H1 (cell line): ENCODE measurements around the gene CHD9. TPM values are rescaled to one million over a fixed set of nuclear protein-coding genes. Genes with fewer than 3 reads are reported as not detected.

Source experiments
- CTCF ChIA-PET: fragments of 300-600 bp; sonication (Branson Sonifier 250); formaldehyde crosslinking; loops from one replicate; lab custom pipeline; 2021; ENCODE audit not compliant: partially characterized antibody; lab: Charles Lee
- POLR2A ChIA-PET: fragments of 300-600 bp; sonication (Branson Sonifier 250); formaldehyde crosslinking; loops from one replicate; lab custom pipeline; 2021; ENCODE audit warnings: inconsistent platforms; ENCODE audit not compliant: partially characterized antibody; lab: Charles Lee
- DNase-seq, 2 experiments: peaks; one replicate each; pipeline versions ENCODE4 v3.0.0 to v3.0.0-alpha.2; 2010 to 2022; ENCODE audit warnings: low spot score in 2 of 2, low read depth in 1 of 2, mixed read lengths in 1 of 2
- FAIRE-seq: peaks from 2 replicates; lab custom pipeline; 2011; peaks lifted over from hg19 to GRCh38; lab: Jason Lieb, UNC
- H2AFZ ChIP-seq: 2 replicates; pipeline ENCODE4 v1.8.1; 2012; ENCODE audit warnings: low read length, inconsistent platforms
- H2AK5ac ChIP-seq: 2 replicates; pipeline ENCODE4 v1.6.1; 2013; ENCODE audit warnings: low read depth, low read length
- H2BK120ac ChIP-seq: replicated peaks from 2 replicates; pipeline ENCODE3; 2013; ENCODE audit warnings: low read depth, low read length, inconsistent platforms
- H2BK12ac ChIP-seq: 2 replicates; pipeline ENCODE4 v1.6.1; 2013; ENCODE audit warnings: low read depth, low read length
- H2BK15ac ChIP-seq: 2 replicates; pipeline ENCODE4 v1.6.1; 2013; ENCODE audit warnings: low read length
- H2BK20ac ChIP-seq: 2 replicates; pipeline ENCODE4 v1.6.1; 2013; ENCODE audit warnings: low read length
- H2BK5ac ChIP-seq: 2 replicates; pipeline ENCODE4 v1.6.1; 2013; ENCODE audit warnings: low read depth, low read length
- H3K14ac ChIP-seq: 2 replicates; pipeline ENCODE4 v1.6.1; 2013; ENCODE audit warnings: inconsistent platforms; ENCODE audit not compliant: insufficient read length
- H3K18ac ChIP-seq: 2 replicates; pipeline ENCODE4 v1.6.1; 2013; ENCODE audit warnings: low read length; ENCODE audit errors: extremely low read depth
- H3K23ac ChIP-seq: 2 replicates; pipeline ENCODE4 v1.6.1; 2013; ENCODE audit warnings: inconsistent platforms; ENCODE audit not compliant: insufficient read length
- H3K23me2 ChIP-seq: 2 replicates; pipeline ENCODE4 v1.6.1; 2013; ENCODE audit warnings: low read depth, low read length
- H3K27ac ChIP-seq: 2 replicates; pipeline ENCODE4 v1.6.1; 2011; ENCODE audit warnings: low read depth, low read length, inconsistent platforms
- H3K27me3 ChIP-seq, 4 experiments: replicated peaks in 1 of 4; 1 replicate in 1 of 4; 2 replicates in 3 of 4; pipeline versions ENCODE4 v1.6.1 to v1.8.1; 2011 to 2013; ENCODE audit warnings: low read length in 3 of 4, mild to moderate bottlenecking in 3 of 4, inconsistent platforms in 2 of 4, mixed read lengths in 2 of 4, moderate library complexity in 1 of 4; ENCODE audit not compliant: control insufficient read depth in 3 of 4, insufficient read depth in 3 of 4; ENCODE audit errors: extremely low read depth in 1 of 4
- H3K36me3 ChIP-seq, 4 experiments: 2 replicates each; pipeline versions ENCODE4 v1.6.1 to v1.8.1; 2011 to 2013; ENCODE audit warnings: mild to moderate bottlenecking in 4 of 4, low read length in 3 of 4, moderate library complexity in 2 of 4, control low read depth in 1 of 4, inconsistent platforms in 1 of 4; ENCODE audit not compliant: insufficient read depth in 4 of 4, control insufficient read depth in 2 of 4
- H3K4ac ChIP-seq: replicated peaks from 2 replicates; pipeline ENCODE3; 2013; ENCODE audit warnings: low read length, low read depth, mixed read lengths, inconsistent platforms; ENCODE audit not compliant: insufficient read length
- H3K4me1 ChIP-seq, 4 experiments: replicated peaks in 1 of 4; 1 replicate in 1 of 4; 2 replicates in 3 of 4; pipeline versions ENCODE4 v1.6.1 to v1.8.1; 2011 to 2013; ENCODE audit warnings: low read length in 3 of 4, inconsistent platforms in 2 of 4, mixed read lengths in 1 of 4; ENCODE audit not compliant: insufficient read depth in 4 of 4, control insufficient read depth in 3 of 4
- H3K4me2 ChIP-seq, 2 experiments: 2 replicates each; pipeline versions ENCODE4 v1.6.1 to v1.8.1; 2011 to 2013; ENCODE audit warnings: low read depth in 2 of 2, low read length in 2 of 2, control low read depth in 1 of 2, inconsistent platforms in 1 of 2, mild to moderate bottlenecking in 1 of 2; ENCODE audit not compliant: insufficient read depth in 1 of 2
- H3K4me3 ChIP-seq, 4 experiments: fragments of 200-600, 300-600 bp in 1 of 4; sonication (generic), shearing (Covaris generic), sonication (Bioruptor Twin) in 1 of 4; 2 replicates each; pipeline versions ENCODE4 v1.5.1 to v1.8.1; 2011 to 2016; ENCODE audit warnings: low read length in 4 of 4, low read depth in 3 of 4, control low read depth in 2 of 4, inconsistent platforms in 2 of 4, mild to moderate bottlenecking in 2 of 4, mixed read lengths in 1 of 4, moderate library complexity in 1 of 4; ENCODE audit not compliant: insufficient read depth in 2 of 4; ENCODE audit errors: extremely low read depth in 1 of 4
- H3K56ac ChIP-seq: replicated peaks from 2 replicates; pipeline ENCODE3; 2013; ENCODE audit warnings: low read depth, mild to moderate bottlenecking, mixed read lengths, low read length, inconsistent platforms; ENCODE audit not compliant: insufficient read length
- H3K79me1 ChIP-seq: 2 replicates; pipeline ENCODE4 v1.6.1; 2013; ENCODE audit warnings: low read depth, low read length, control low read depth
- H3K79me2 ChIP-seq, 2 experiments: 2 replicates each; pipeline versions ENCODE4 v1.6.1 to v1.8.1; 2012 to 2013; ENCODE audit warnings: low read length in 2 of 2, mild to moderate bottlenecking in 2 of 2, inconsistent platforms in 1 of 2; ENCODE audit not compliant: insufficient read depth in 2 of 2, control insufficient read depth in 1 of 2
- H3K9ac ChIP-seq, 4 experiments: replicated peaks in 1 of 4; 1 replicate in 1 of 4; 2 replicates in 3 of 4; pipeline versions ENCODE4 v1.6.1 to v1.8.1; 2011 to 2013; ENCODE audit warnings: low read depth in 3 of 4, low read length in 3 of 4, control low read depth in 2 of 4, mild to moderate bottlenecking in 2 of 4, moderate library complexity in 2 of 4, inconsistent platforms in 1 of 4; ENCODE audit errors: extremely low read depth in 1 of 4
- H3K9me3 ChIP-seq, 2 experiments: 2 replicates each; pipeline versions ENCODE4 v1.6.1 to v1.8.1; 2012 to 2013; ENCODE audit warnings: mild to moderate bottlenecking in 2 of 2, moderate library complexity in 2 of 2, control low read depth in 1 of 2, inconsistent platforms in 1 of 2, low read depth in 1 of 2, low read length in 1 of 2, mixed read lengths in 1 of 2; ENCODE audit not compliant: insufficient read depth in 2 of 2
- H4K20me1 ChIP-seq, 2 experiments: replicated peaks in 1 of 2; 2 replicates each; pipeline versions ENCODE3 to v1.8.1; 2011 to 2013; ENCODE audit warnings: inconsistent platforms in 2 of 2, low read length in 2 of 2, mild to moderate bottlenecking in 1 of 2; ENCODE audit not compliant: insufficient read depth in 2 of 2, control insufficient read depth in 1 of 2
- H4K5ac ChIP-seq: 2 replicates; pipeline ENCODE4 v1.6.1; 2013; ENCODE audit warnings: low read length, low read depth, mixed read lengths, inconsistent platforms; ENCODE audit not compliant: insufficient read length
- H4K8ac ChIP-seq: 2 replicates; pipeline ENCODE4 v1.8.0; 2013; ENCODE audit warnings: mild to moderate bottlenecking, moderate library complexity, low read length, inconsistent platforms; ENCODE audit not compliant: insufficient read depth; ENCODE audit errors: extremely low read depth
- H4K91ac ChIP-seq: replicated peaks from 2 replicates; pipeline ENCODE3; 2013; ENCODE audit warnings: low read length, mixed read lengths, inconsistent platforms; ENCODE audit not compliant: insufficient read length
- CTCF ChIP-seq, 3 experiments: IDR thresholded peaks; 1 replicate in 2 of 3; 2 replicates in 1 of 3; pipeline versions ENCODE4 v1.5.1 to v1.6.1; 2011; ENCODE audit warnings: low read length in 3 of 3, mild to moderate bottlenecking in 3 of 3, inconsistent platforms in 2 of 3, low read depth in 1 of 3, moderate library complexity in 1 of 3; ENCODE audit not compliant: insufficient read depth in 1 of 3; ENCODE audit errors: control extremely low read depth in 1 of 3
- GABPA ChIP-seq: IDR thresholded peaks from 2 replicates; pipeline ENCODE4 v1.6.1; 2011; ENCODE audit warnings: mild to moderate bottlenecking, low read length, moderate library complexity, borderline replicate concordance; ENCODE audit not compliant: insufficient read depth
- KDM4A ChIP-seq: IDR thresholded peaks from one replicate; pipeline ENCODE4 v1.7.1; 2012; ENCODE audit warnings: low read depth, mild to moderate bottlenecking, moderate library complexity, low read length, inconsistent platforms; ENCODE audit not compliant: severe bottlenecking
- NRF1 ChIP-seq: IDR thresholded peaks from 2 replicates; pipeline ENCODE4 v1.6.1; 2011; ENCODE audit warnings: mild to moderate bottlenecking, low read depth, low read length, improper control_type of control experiment
- WGBS, 2 experiments: shearing (Covaris generic) in 1 of 2; methylation state at CpG; one replicate each; pipeline versions ENCODE4 v1.1.6 to v1.1.7; 2013 to 2015; ENCODE audit warnings: low lambda C conversion rate in 2 of 2, mixed read lengths in 2 of 2, inconsistent platforms in 1 of 2, low coverage in 1 of 2, missing lambda C conversion rate in 1 of 2; ENCODE audit not compliant: insufficient replicate concordance in 2 of 2, insufficient coverage in 1 of 2, insufficient read length in 1 of 2; ENCODE audit errors: extremely low coverage in 1 of 2, missing lambda C conversion rate in 1 of 2; 5-methylcytosine and 5-hydroxymethylcytosine counted together
- polyA plus RNA-seq, 7 experiments: library from polyadenylated mRNA; depleted of rRNA in 3 of 7; stranded (reverse) in 5 of 7; unstranded in 2 of 7; fragments of >200 nt in 5 of 7; fragments of 200-250 nt in 2 of 7; gene quantifications; 1 replicate in 5 of 7; 2 replicates in 1 of 7; 4 replicates in 1 of 7; pipeline versions ENCODE4 v1.2.1 to v1.2.3, GENCODE V29; 2011 to 2013; ENCODE audit warnings: missing spikeins in 2 of 7, mixed read lengths in 2 of 7
- total RNA-seq: library from RNA; stranded (reverse); fragmentation: NEBNext Ultra II Directional; extraction: Animal tissue kit (Norgen Biotek cat#: 25700); gene quantifications from 2 replicates; pipeline ENCODE4 v1.2.1, GENCODE V29; 2021
- TF ChIP-seq, protein P1 (sequence below): IDR thresholded peaks from 2 replicates; pipeline ENCODE4 v1.6.1; 2011; ENCODE audit warnings: low read length, improper control_type of control experiment

The CHD9 gene
- total and polyA plus RNA-seq, 2 of the 8 experiments (the other 6 are each of a cell fraction or from before 2014, with no cell fraction given), result 9.9 to 32.4 TPM

GRCh38 chr16:53323924-53324323 is 269.1 kb downstream of the CHD9 start:
- H3K4me1 ChIP-seq, result no peaks in the 10 kb centered on the region
- TF ChIP-seq, protein P1, sequence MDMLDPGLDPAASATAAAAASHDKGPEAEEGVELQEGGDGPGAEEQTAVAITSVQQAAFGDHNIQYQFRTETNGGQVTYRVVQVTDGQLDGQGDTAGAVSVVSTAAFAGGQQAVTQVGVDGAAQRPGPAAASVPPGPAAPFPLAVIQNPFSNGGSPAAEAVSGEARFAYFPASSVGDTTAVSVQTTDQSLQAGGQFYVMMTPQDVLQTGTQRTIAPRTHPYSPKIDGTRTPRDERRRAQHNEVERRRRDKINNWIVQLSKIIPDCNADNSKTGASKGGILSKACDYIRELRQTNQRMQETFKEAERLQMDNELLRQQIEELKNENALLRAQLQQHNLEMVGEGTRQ, result no peak
- TF ChIP-seq KDM4A, result no peak
- no peak for TF ChIP-seq NRF1
- no peak for TF ChIP-seq GABPA
- no peak for TF ChIP-seq CTCF (IDR thresholded peaks at IDR 0.05; ENCODE audit: control extremely low read depth in 1 of 3, insufficient read depth in 1 of 3, low read depth in 1 of 3, low read length in 3 of 3)

More at GRCh38 chr16:53323924-53324323, 269.1 kb downstream of the CHD9 start:
- Histone ChIP-seq H4K20me1 (peaks cover 0 to 1% of the 10 kb centered on the region in 2 experiments), H2BK120ac (no peak overlapping the region), H3K79me2 (no peaks in the 10 kb centered on the region), H3K4me3 (no peak overlapping the region), H3K4me2 (no peak overlapping the region), H2AK5ac (no peak overlapping the region), H2AFZ (no peak overlapping the region), H3K36me3 (peaks cover 2 to 62% (median 23%) of the 10 kb centered on the region in 4 experiments; a peak in 6 of 8 replicates), H2BK5ac (no peak overlapping the region), H3K4ac (no peak overlapping the region), H4K8ac (no peak overlapping the region), H3K27me3 (no peaks in the 10 kb centered on the region), H3K9me3 (no peaks in the 10 kb centered on the region), H3K23ac (no peak overlapping the region), H3K18ac (no peak overlapping the region), H3K56ac (no peak overlapping the region), H3K27ac (no peak overlapping the region), H4K91ac (no peak overlapping the region), H2BK12ac (no peak overlapping the region), H2BK20ac (no peak overlapping the region), H2BK15ac (no peak overlapping the region), H3K9ac (no peak overlapping the region), H4K5ac (no peak overlapping the region), H3K23me2 (no peaks in the 10 kb centered on the region), H3K14ac (no peak overlapping the region), H3K79me1 (no peaks in the 10 kb centered on the region)
- 86% methylated on average over 5 of the region's 5 CpGs; no CpG with 5 or more reads in 1 of the 2 experiments for WGBS, 2 experiments
- POLR2A ChIA-PET, result no interaction called here
- FAIRE-seq (no peak), DNase-seq (no peak)
- CTCF ChIA-PET, result interaction anchor here (1.1 kb wide), 1 partner anchor 81 kb away, joined by 3 read pairs; no protein-coding TSS in a partner anchor
